ENCODE measurements around the gene SULT1C4.

DNA sequence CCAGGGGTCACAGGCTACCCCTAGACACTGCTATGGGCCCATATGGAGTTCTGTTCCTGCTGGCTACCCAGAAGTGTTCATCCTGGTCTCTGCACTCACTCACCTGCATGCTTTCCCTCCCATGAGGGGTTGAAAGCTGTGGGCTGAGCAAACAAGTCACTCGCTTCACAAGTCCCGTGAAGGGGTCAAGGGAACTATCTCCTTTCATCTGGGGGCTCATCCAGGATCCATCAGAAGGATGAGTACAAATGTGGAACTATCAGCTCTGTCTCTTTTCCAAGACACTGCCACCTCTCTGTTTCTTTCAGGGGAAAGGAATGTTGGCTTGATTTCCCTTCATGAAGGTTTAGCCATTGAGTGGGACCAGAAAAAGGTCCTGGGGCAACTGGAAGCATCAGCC lies 21.7 kb downstream of the SULT1C4 start:
- TF ChIP-seq CTCF (conservative IDR thresholded peaks at IDR 0.05; ENCODE audit: low read depth, low read length): no peak
- no peak for TF ChIP-seq EZH2 (IDR thresholded peaks at IDR 0.05; ENCODE audit: borderline replicate concordance, low read depth, low read length, poor library complexity, severe bottlenecking)

Data from A673 (cell line).